Measurements from ENCODE around the gene COL8A1.

COL8A1 gene

GRCh38 chr3:99780749-99781148 is 142.4 kb downstream of the COL8A1 start:
- DNase-seq (ENCODE audit: insufficient read length, low spot score) (no peak), FAIRE-seq (no peak)

- FAIRE-seq (no peak), DNase-seq (ENCODE audit: insufficient read length, low spot score) (no peak)
Measured at GRCh38 chr3:99781761-99782160, 143.4 kb downstream of the COL8A1 start.

- FAIRE-seq (peak; percentile 62), DNase-seq (ENCODE audit: insufficient read length, low spot score) (peak; percentile 59)
Measured at GRCh38 chr3:99783011-99783573, 144.7 kb downstream of the COL8A1 start.

- DNase-seq (ENCODE audit: insufficient read length, low spot score): peak; percentile 60
- FAIRE-seq: peak; percentile 86
Measured at GRCh38 chr3:99789011-99789721, 150.8 kb downstream of the COL8A1 start.

- DNase-seq (ENCODE audit: insufficient read length, low spot score) (no peak), FAIRE-seq (no peak)
Measured at GRCh38 chr3:99794485-99794884, 156.1 kb downstream of the COL8A1 start.

- FAIRE-seq (no peak), DNase-seq (ENCODE audit: insufficient read length, low spot score) (no peak)
Measured at GRCh38 chr3:99795573-99795972, 157.2 kb downstream of the COL8A1 start.

GRCh38 chr3:99799422-99799821 is 161.0 kb downstream of the COL8A1 start:
- FAIRE-seq (no peak), DNase-seq (ENCODE audit: insufficient read length, low spot score) (no peak)

- no peak for FAIRE-seq
Measured at GRCh38 chr3:99803297-99803696, 164.9 kb downstream of the COL8A1 start.

GRCh38 chr3:99805160-99805559 is 166.8 kb downstream of the COL8A1 start:
- no peak for FAIRE-seq
- no peak for DNase-seq (ENCODE audit: insufficient read length, low spot score)

More at GRCh38 chr3:99803297-99803696, 164.9 kb downstream of the COL8A1 start:
- no peak for DNase-seq (ENCODE audit: insufficient read length, low spot score)

- DNase-seq (ENCODE audit: insufficient read length, low spot score) (peak; percentile 44), FAIRE-seq (no peak)
Measured at GRCh38 chr3:99808163-99808794, 169.9 kb downstream of the COL8A1 start.

GRCh38 chr3:99809565-99809964 is 171.2 kb downstream of the COL8A1 start:
- no peak for DNase-seq (ENCODE audit: insufficient read length, low spot score)
- FAIRE-seq: no peak

- FAIRE-seq (no peak), DNase-seq (ENCODE audit: insufficient read length, low spot score) (no peak)
Measured at GRCh38 chr3:99810403-99810802, 172.0 kb downstream of the COL8A1 start.

GRCh38 chr3:99817047-99817436 is 178.6 kb downstream of the COL8A1 start:
- DNase-seq (ENCODE audit: insufficient read length, low spot score) (peak; percentile 15), FAIRE-seq (no peak)

GRCh38 chr3:99817437-99818240 is 179.2 kb downstream of the COL8A1 start, which contains the start of gene CMSS1:
Gene CMSS1, plus strand, starts transcription at chr3:99817862.
- FAIRE-seq (peak; percentile 92), DNase-seq (ENCODE audit: insufficient read length, low spot score) (peak; percentile 79)

GRCh38 chr3:99818818-99819217 is 180.4 kb downstream of the COL8A1 start:
- FAIRE-seq: no peak
- DNase-seq (ENCODE audit: insufficient read length, low spot score): no peak

- DNase-seq (ENCODE audit: insufficient read length, low spot score) (no peak), FAIRE-seq (no peak)
Measured at GRCh38 chr3:99823723-99824711, 185.6 kb downstream of the COL8A1 start.

- DNase-seq (ENCODE audit: insufficient read length, low spot score) (peak; percentile 53), FAIRE-seq (peak; percentile 67)
Measured at GRCh38 chr3:99825004-99825640, 186.7 kb downstream of the COL8A1 start.

GRCh38 chr3:99829844-99830243 is 191.4 kb downstream of the COL8A1 start:
- DNase-seq (ENCODE audit: insufficient read length, low spot score): no peak
- FAIRE-seq: no peak

GRCh38 chr3:99833617-99834205 is 195.3 kb downstream of the COL8A1 start:
- no peak for FAIRE-seq
- DNase-seq (ENCODE audit: insufficient read length, low spot score): no peak
